ENCODE results near the gene GPR160.

Gene GPR160

DNA sequence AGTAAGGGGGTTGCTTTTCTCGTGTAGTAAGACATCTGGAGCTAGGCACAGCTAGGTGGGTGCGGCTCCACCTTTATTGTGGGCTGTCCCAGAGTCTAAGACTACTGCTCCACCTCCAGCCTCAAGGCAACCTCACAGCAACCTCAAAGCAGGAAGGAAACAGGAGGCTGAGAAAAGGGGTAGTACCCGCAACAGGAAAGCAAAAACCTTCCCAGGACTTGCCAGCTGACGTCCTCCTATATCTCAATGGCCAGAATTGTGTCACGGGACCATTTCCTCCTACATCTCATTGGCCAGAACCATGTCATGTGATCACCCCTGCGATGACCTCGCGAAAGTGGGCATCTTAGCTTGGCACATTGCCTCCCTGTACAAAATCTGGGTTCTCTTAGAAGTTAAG is 4.3 kb upstream of the GPR160 start:
- no peak for DNase-seq

- peak; percentile 20 for DNase-seq
These were observed 777 bp downstream of the GPR160 start for GRCh38 chr3:170038434-170039110.

GRCh38 chr3:170040418-170040817 is 2.6 kb downstream of the GPR160 start:
- DNase-seq = no peak

GRCh38 chr3:170043506-170043905 is 5.7 kb downstream of the GPR160 start:
- DNase-seq = no peak

DNA sequence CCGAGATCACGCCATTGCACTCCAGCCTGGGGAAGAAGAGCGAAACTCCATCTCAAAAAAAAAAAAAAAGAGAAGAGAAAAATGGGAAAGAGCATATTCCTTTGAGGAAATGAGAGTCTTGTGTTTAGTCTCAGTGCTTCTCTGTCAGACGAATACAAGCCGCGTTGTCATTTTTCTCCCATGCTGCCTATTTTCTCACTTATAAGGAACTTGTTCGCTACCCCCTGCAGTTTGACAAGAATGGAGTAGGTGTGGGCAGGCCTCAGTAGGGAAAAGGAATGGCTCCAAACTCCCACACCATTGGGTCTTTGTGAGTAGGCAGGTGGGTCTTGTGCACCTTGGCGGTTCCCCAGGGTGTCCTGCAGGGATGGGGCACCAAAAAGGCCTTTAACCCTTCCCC is 6.5 kb downstream of the GPR160 start:
- no peak for DNase-seq

GRCh38 chr3:170044795-170045244 is 7.0 kb downstream of the GPR160 start:
- DNase-seq = no peak

DNA sequence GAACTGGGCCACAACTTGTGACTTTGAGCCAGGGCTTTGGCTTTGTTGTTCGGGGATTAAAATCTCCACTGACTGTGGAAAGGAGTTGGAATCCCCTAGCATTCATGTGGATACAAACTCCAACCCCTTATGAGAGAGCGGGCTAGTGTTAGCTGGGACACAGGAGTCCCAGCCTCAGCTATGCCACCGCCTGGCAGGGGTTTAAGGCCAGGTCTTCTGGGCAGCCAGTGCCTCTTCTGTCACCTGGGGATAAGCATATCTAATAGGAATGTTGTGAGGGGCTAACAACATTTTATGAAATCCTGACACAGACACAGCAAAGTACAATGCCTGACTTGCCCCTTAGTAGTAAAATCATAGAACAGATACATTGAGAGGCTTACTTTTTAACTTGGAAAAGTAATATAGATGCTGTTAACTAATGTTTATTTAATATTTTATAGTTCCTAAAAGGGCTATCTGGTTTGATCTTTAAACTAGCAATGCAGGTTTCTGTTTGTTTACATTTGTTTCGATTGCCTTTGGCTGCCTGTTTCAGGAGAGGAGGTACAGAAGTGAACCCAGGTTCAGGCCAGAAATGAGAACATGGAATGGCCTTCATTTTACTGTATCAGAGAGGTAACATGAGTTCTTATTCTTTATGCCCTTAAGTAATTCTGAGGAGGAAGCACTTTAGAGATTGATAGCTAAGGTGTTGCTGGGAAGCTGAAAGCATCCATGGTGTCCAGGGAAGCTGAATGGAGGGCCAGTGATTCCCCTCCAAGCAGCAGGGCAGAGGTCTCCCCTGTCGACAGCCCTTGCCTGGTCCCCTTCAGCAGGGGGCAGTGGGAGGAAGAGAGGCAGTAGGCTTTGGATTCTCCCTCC is 8.7 kb downstream of the GPR160 start:
- DNase-seq = no peak

- DNase-seq = no peak
These were observed 9.3 kb downstream of the GPR160 start for GRCh38 chr3:170047133-170047404.

- no peak for DNase-seq
These were observed 11.6 kb downstream of the GPR160 start for GRCh38 chr3:170049146-170050000.

DNA sequence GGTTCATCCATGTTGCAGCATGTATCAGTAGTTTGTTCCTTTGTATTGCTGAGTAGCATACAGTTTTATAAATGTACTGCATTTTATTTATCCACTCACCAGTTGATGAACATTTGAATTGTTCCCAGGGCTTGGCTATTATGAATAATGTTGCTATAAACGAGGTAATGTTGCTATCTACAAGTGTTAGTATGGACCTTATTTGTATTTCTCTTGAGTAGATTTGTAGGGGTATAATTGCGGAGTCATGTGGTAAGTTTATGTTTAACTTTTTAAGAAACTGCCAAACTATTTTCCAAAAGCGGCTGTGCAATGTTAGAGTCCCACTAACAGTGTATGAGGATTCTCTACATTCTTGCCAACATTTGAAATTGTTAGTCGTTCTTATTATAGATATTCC is 13.0 kb downstream of the GPR160 start:
- DNase-seq = no peak

GRCh38 chr3:170052398-170052797 is 14.6 kb downstream of the GPR160 start:
- DNase-seq = no peak

GRCh38 chr3:170054204-170054603 is 16.4 kb downstream of the GPR160 start:
- no peak for DNase-seq

GRCh38 chr3:170055209-170055608 is 17.4 kb downstream of the GPR160 start:
- no peak for DNase-seq

- no peak for DNase-seq
These were observed 19.1 kb downstream of the GPR160 start for GRCh38 chr3:170056710-170057454.

DNA sequence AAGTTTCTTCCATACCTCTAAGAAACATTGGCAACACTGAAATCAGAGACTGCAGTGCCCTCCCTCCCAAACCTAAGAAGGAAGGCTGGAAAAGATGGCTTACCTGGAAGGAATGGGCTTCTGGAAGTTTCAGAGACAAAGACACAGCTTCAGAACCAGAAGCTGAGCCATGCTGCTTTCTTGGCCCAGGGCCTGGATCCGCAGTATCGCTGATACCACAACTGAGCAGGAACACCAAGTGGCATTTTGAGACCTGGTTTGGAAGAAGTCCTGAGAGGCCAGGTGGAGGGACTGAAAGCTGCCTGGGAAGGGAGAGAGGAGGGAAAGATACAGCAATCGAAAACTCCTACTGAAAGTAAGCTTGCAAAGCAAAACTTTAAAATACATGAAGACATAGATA is 19.8 kb downstream of the GPR160 start:
- no peak for DNase-seq

- DNase-seq = no peak
These were observed 20.3 kb downstream of the GPR160 start for GRCh38 chr3:170058127-170058526.

- no peak for DNase-seq
These were observed 21.7 kb downstream of the GPR160 start for GRCh38 chr3:170059447-170059846.

DNA sequence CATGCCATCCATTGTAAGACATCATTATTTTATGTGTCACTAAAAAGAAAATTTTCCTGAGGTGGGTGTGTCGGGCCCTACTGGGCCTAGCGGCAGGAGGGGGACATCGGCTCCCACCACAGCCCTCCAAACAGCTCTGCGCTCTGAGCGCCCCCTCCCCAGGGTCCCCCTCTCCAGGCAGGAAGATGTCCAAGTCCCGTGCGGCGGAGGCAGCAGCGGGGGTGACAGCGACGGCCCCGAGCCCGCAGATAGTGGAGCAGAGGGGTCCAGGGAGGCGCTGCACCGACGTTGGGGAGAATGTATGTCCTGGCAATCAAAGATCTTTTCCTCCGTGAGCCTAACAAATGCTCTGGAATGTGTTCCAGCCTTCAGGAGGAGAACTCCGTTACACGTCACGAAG is 24.3 kb downstream of the GPR160 start:
- DNase-seq = no peak

DNA sequence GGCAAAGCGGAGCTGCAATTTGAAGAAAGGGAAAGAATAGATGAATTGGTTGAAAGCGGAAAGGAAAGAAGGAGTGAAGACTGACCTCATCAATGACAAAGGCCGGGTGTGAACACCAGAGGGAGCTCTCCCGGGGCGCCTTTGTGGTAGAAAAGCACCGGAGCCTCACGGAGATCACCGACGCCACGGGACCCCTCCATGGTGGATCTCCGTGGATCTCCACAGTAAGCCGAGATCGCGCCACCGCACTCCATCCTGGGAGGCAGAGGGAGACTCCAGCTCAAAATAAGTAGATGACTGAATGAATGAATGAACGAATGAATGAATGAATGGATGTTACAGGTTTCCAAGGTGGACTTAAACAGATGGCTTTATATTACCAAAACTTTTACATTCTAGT is 25.0 kb downstream of the GPR160 start:
- DNase-seq = no peak

DNA sequence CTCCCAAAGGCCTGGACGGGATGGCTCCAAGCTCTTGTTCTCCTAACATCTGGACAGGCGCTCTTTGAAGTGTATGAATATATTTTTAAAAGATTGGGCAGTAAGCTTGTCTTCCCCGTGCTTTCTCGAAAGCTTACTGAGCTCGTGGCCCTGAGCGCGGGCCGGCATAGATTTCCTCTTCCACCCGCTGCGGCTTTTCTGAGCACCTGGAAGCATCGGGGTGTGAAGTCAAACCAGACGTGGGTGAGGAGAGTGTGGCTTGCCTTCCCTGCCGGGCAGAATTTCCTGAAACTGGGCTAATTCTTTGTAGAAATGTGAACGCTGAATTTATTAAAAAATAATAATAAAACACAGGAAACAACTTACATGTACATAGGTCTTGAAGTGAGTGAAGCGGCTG is 25.9 kb downstream of the GPR160 start:
- DNase-seq = no peak

DNA sequence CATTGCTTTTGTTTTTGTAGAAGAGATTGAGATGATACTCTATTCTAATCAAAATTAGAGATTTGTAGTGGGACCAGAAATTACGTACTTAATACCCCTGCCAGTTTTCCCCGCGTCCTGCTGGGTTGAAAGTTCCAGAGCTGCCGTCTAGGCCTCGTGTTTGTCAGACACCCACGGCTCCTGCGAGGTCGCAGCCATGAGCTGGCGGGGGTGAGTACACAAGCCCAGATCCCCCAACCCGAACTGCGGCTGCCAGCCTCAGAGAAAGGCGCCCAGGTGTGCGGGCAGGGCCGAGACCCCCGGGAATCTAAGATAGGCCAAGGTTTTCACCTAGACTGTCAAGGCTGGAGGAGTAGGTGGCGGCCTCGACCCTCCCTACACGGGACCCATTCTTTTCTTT is 26.3 kb downstream of the GPR160 start:
- DNase-seq = no peak

GRCh38 chr3:170075441-170076091 is 37.8 kb downstream of the GPR160 start:
- no peak for DNase-seq

All from NCI-H510A (cell line).